ENCODE measurements around the gene UBA52.
A peak's percentile ranks its signal among the peaks of the same experiment; 100 is the strongest.

UBA52 gene

DNA sequence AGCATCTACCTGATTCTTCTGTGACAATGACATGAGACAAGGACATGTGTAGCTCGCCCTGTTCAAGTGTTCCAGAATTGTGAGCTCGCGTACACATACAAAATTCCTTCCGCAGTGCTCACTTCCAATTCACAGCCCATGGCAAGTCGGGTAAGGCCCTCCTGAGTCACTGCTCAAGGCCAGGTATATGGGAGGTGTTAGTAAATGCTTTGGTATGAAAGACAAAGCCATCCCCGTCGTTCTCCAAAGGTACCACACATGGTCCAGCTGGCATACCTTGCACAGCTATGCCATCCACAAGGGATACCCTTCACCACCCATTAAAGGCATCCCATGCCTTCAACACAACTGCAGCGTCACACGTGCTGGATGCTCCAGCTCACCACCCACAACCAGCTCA is 45.3 kb upstream of the UBA52 start:
- no peak overlapping the region for H2BK120ac ChIP-seq (ENCODE audit: insufficient read depth, low read length, poor library complexity)
- H3K27me3 ChIP-seq (ENCODE audit: insufficient read depth, low read length): no peaks in the 10 kb centered on the region
- no peak overlapping the region for H3K4me2 ChIP-seq (ENCODE audit: low read length)
- H4K91ac ChIP-seq (ENCODE audit: low read depth, low read length): no peak overlapping the region
- peaks cover 0 to 5% of the 10 kb centered on the region in 2 experiments for H3K4me1 ChIP-seq (ENCODE audit: control insufficient read depth in 1 of 2, insufficient read depth in 2 of 2, low read length in 2 of 2)
- no peak overlapping the region for H2BK12ac ChIP-seq (ENCODE audit: low read length)
- H3K9ac ChIP-seq (ENCODE audit: low read length): no peak overlapping the region
- H3K14ac ChIP-seq (ENCODE audit: low read length): no peak overlapping the region
- no peak overlapping the region for H3K4me3 ChIP-seq (ENCODE audit: low read depth, low read length)
- WGBS (ENCODE audit: extremely low coverage, insufficient coverage, insufficient read length): no CpG with 5 or more reads among the region's 9 CpGs
- peaks cover 5% of the 10 kb centered on the region for H3K79me2 ChIP-seq (ENCODE audit: control insufficient read depth, insufficient read depth, low read length, poor library complexity)
- H3K4ac ChIP-seq (ENCODE audit: low read depth, low read length): no peak overlapping the region
- peak; percentile 84 to 90 for DNase-seq
- no peak overlapping the region for H2AFZ ChIP-seq (ENCODE audit: insufficient read depth, low read length, poor library complexity)
- peaks cover 5% of the 10 kb centered on the region for H3K79me1 ChIP-seq (ENCODE audit: low read length)
- no peak overlapping the region for H2AK5ac ChIP-seq (ENCODE audit: low read length)
- peaks cover 3% of the 10 kb centered on the region for H3K9me3 ChIP-seq (ENCODE audit: insufficient read depth, low read depth, low read length)
- H3K18ac ChIP-seq (ENCODE audit: low read length): no peak overlapping the region
- H3K36me3 ChIP-seq (ENCODE audit: control insufficient read depth in 1 of 2, insufficient read depth in 2 of 2, low read length in 2 of 2): peaks cover 2 to 4% of the 10 kb centered on the region in 2 experiments
- H2BK5ac ChIP-seq (ENCODE audit: low read depth, low read length, poor library complexity): no peak overlapping the region
- H4K12ac ChIP-seq (ENCODE audit: low read depth, low read length): no peak overlapping the region
- H3K23ac ChIP-seq (ENCODE audit: low read length): no peak overlapping the region
- H3K27ac ChIP-seq (ENCODE audit: low read depth, low read length): no peak overlapping the region
- no peak overlapping the region for H4K8ac ChIP-seq (ENCODE audit: low read depth, low read length)

DNA sequence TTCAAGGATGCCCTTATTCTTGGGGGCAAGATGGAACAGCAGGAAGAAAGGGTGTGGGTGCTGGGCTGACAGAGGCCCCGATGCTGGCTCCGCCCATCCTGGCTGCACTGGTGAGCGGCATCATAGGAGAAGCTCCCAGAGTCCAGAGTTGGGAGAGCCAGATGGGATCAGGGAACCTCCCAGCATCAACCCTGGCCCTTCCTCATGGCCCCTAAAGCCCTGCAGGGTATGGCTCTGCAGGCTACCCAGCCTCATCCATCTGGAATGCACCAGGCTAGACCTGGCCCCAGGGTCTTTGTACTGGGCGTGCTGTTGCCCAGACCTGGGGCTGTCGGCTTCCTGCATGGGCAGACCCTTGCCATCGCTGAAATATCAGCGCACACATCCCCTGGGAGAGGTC is 41.9 kb upstream of the UBA52 start:
- DNase-seq: peak; percentile 63 to 77
- Histone ChIP-seq H3K79me2 (ENCODE audit: control insufficient read depth, insufficient read depth, low read length, poor library complexity) (no peaks in the 10 kb centered on the region), H3K9ac (ENCODE audit: low read length) (no peak overlapping the region), H2AFZ (ENCODE audit: insufficient read depth, low read length, poor library complexity) (no peak overlapping the region), H2BK120ac (ENCODE audit: insufficient read depth, low read length, poor library complexity) (no peak overlapping the region), H3K27me3 (ENCODE audit: insufficient read depth, low read length) (no peaks in the 10 kb centered on the region), H4K12ac (ENCODE audit: low read depth, low read length) (no peak overlapping the region), H2AK5ac (ENCODE audit: low read length) (no peak overlapping the region), H3K4ac (ENCODE audit: low read depth, low read length) (no peak overlapping the region), H2BK12ac (ENCODE audit: low read length) (no peak overlapping the region), H3K4me1 (ENCODE audit: control insufficient read depth in 1 of 2, insufficient read depth in 2 of 2, low read length in 2 of 2) (peaks cover 0 to 2% of the 10 kb centered on the region in 2 experiments), H3K18ac (ENCODE audit: low read length) (no peak overlapping the region), H3K36me3 (ENCODE audit: control insufficient read depth in 1 of 2, insufficient read depth in 2 of 2, low read length in 2 of 2) (peaks cover 24 to 26% of the 10 kb centered on the region in 2 experiments), H3K14ac (ENCODE audit: low read length) (no peak overlapping the region), H3K4me2 (ENCODE audit: low read length) (no peak overlapping the region), H2BK5ac (ENCODE audit: low read depth, low read length, poor library complexity) (no peak overlapping the region), H3K9me3 (ENCODE audit: insufficient read depth, low read depth, low read length) (peaks cover 6% of the 10 kb centered on the region), H3K23ac (ENCODE audit: low read length) (no peak overlapping the region), H3K4me3 (ENCODE audit: low read depth, low read length) (no peak overlapping the region), H3K79me1 (ENCODE audit: low read length) (no peaks in the 10 kb centered on the region), H4K91ac (ENCODE audit: low read depth, low read length) (no peak overlapping the region), H3K27ac (ENCODE audit: low read depth, low read length) (no peak overlapping the region), H4K8ac (ENCODE audit: low read depth, low read length) (no peak overlapping the region)
- no CpG with 5 or more reads among the region's 7 CpGs for WGBS (ENCODE audit: extremely low coverage, insufficient coverage, insufficient read length)

DNA sequence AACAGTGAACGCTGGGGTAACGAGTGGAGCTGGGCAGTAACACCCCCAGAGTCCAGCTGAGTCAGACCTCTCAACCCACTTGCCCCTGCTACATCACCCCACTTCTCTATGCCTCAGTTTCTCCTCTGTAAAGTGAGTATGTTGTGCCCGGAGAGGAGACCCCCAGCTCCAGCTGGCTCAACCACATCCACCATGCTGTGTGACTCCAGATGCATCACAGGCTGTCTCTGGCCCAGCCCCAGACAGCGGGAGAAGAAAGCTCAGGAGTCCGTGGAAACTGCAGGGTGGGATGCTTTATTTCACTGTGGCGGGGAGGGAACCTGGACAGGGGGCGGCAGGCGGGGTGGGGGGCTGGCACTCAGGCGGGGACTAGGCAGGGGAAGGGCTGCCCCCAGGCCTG is 40.2 kb upstream of the UBA52 start:
- Histone ChIP-seq H3K9me3 (ENCODE audit: insufficient read depth, low read depth, low read length) (peaks cover 4% of the 10 kb centered on the region), H2BK12ac (ENCODE audit: low read length) (no peak overlapping the region), H3K14ac (ENCODE audit: low read length) (no peak overlapping the region), H3K4me3 (ENCODE audit: low read depth, low read length) (no peak overlapping the region), H3K79me1 (ENCODE audit: low read length) (no peaks in the 10 kb centered on the region), H3K23ac (ENCODE audit: low read length) (no peak overlapping the region), H3K36me3 (ENCODE audit: control insufficient read depth in 1 of 2, insufficient read depth in 2 of 2, low read length in 2 of 2) (peaks cover 37 to 39% of the 10 kb centered on the region in 2 experiments), H3K9ac (ENCODE audit: low read length) (no peak overlapping the region), H3K79me2 (ENCODE audit: control insufficient read depth, insufficient read depth, low read length, poor library complexity) (no peaks in the 10 kb centered on the region), H4K8ac (ENCODE audit: low read depth, low read length) (no peak overlapping the region), H3K18ac (ENCODE audit: low read length) (no peak overlapping the region), H3K27me3 (ENCODE audit: insufficient read depth, low read length) (no peaks in the 10 kb centered on the region), H3K4me2 (ENCODE audit: low read length) (no peak overlapping the region), H2AFZ (ENCODE audit: insufficient read depth, low read length, poor library complexity) (no peak overlapping the region), H4K91ac (ENCODE audit: low read depth, low read length) (no peak overlapping the region), H3K4ac (ENCODE audit: low read depth, low read length) (no peak overlapping the region), H2BK120ac (ENCODE audit: insufficient read depth, low read length, poor library complexity) (no peak overlapping the region), H3K4me1 (ENCODE audit: control insufficient read depth in 1 of 2, insufficient read depth in 2 of 2, low read length in 2 of 2) (peaks cover 0 to under 1% of the 10 kb centered on the region in 2 experiments), H2BK5ac (ENCODE audit: low read depth, low read length, poor library complexity) (no peak overlapping the region), H4K12ac (ENCODE audit: low read depth, low read length) (no peak overlapping the region), H3K27ac (ENCODE audit: low read depth, low read length) (no peak overlapping the region), H2AK5ac (ENCODE audit: low read length) (no peak overlapping the region)
- WGBS (ENCODE audit: extremely low coverage, insufficient coverage, insufficient read length): no CpG with 5 or more reads among the region's 9 CpGs
- DNase-seq: no peak

DNA sequence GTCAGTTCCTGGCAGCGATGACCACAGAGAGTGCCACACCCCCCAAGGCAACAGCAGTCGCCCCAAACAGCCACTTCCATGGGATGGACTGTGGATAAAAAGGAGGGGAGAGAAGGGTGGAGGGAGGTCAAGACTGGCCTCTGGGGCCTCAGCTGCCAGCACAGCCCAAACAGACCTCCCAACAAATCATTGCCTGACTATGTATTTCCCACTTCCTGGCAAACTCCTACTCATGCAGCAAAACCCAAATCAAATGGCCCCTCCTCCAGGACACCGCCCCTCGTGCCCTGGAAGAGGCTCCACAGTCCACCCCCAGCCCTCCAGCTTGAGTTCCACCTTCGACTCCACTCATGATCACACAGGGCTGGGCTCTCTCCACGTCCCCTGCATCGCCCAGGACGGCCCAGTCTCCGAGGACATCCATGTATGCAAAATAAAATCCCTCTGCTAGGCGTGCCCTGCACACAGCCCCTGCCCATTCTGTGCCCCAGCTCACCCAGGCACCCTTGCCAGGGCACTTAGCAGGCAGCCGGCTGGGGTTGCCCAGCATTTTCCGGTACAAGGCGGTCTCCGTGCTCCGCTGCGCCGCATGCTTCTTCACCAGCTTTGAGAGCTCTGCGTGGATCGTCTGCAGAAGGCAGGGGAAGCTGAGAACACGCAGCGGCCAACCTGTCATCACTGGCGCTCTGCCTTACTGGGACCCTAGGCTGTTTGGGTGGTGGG is 39.3 kb upstream of the UBA52 start:
- no CpG with 5 or more reads among the region's 22 CpGs for WGBS (ENCODE audit: extremely low coverage, insufficient coverage, insufficient read length)
- no peak overlapping the region for H3K18ac ChIP-seq (ENCODE audit: low read length)
- H3K79me1 ChIP-seq (ENCODE audit: low read length): no peaks in the 10 kb centered on the region
- H3K4me2 ChIP-seq (ENCODE audit: low read length): no peak overlapping the region
- H4K8ac ChIP-seq (ENCODE audit: low read depth, low read length): no peak overlapping the region
- no peaks in the 10 kb centered on the region for H3K79me2 ChIP-seq (ENCODE audit: control insufficient read depth, insufficient read depth, low read length, poor library complexity)
- H2BK120ac ChIP-seq (ENCODE audit: insufficient read depth, low read length, poor library complexity): no peak overlapping the region
- no peak overlapping the region for H2BK5ac ChIP-seq (ENCODE audit: low read depth, low read length, poor library complexity)
- no peaks in the 10 kb centered on the region for H3K27me3 ChIP-seq (ENCODE audit: insufficient read depth, low read length)
- no peak overlapping the region for H3K14ac ChIP-seq (ENCODE audit: low read length)
- no peak overlapping the region for H3K9ac ChIP-seq (ENCODE audit: low read length)
- H2AK5ac ChIP-seq (ENCODE audit: low read length): no peak overlapping the region
- peaks cover 4% of the 10 kb centered on the region for H3K9me3 ChIP-seq (ENCODE audit: insufficient read depth, low read depth, low read length)
- H3K4ac ChIP-seq (ENCODE audit: low read depth, low read length): no peak overlapping the region
- H3K27ac ChIP-seq (ENCODE audit: low read depth, low read length): no peak overlapping the region
- no peak overlapping the region for H4K12ac ChIP-seq (ENCODE audit: low read depth, low read length)
- no peak overlapping the region for H3K4me3 ChIP-seq (ENCODE audit: low read depth, low read length)
- H4K91ac ChIP-seq (ENCODE audit: low read depth, low read length): no peak overlapping the region
- H2AFZ ChIP-seq (ENCODE audit: insufficient read depth, low read length, poor library complexity): no peak overlapping the region
- peaks cover 44 to 45% of the 10 kb centered on the region in 2 experiments for H3K36me3 ChIP-seq (ENCODE audit: control insufficient read depth in 1 of 2, insufficient read depth in 2 of 2, low read length in 2 of 2)
- H3K23ac ChIP-seq (ENCODE audit: low read length): no peak overlapping the region
- no peak for DNase-seq
- H3K4me1 ChIP-seq (ENCODE audit: control insufficient read depth in 1 of 2, insufficient read depth in 2 of 2, low read length in 2 of 2): no peaks in the 10 kb centered on the region
- no peak overlapping the region for H2BK12ac ChIP-seq (ENCODE audit: low read length)

All from trophoblast cell (in vitro differentiated cells and primary cell).